Smooth muscle cell (in vitro differentiated cells): ENCODE results near the gene B3GLCT. TPM values are rescaled to one million over a fixed set of nuclear protein-coding genes. Genes with fewer than 3 reads are reported as not detected.

Experiments used
- DNase-seq: peaks from one replicate; lab custom pipeline; 2025; ENCODE audit not compliant: unreplicated experiment; lab: John Stamatoyannopoulos, UW
- H2AFZ ChIP-seq: fragments of 200-600 bp; sonication (generic); 2 replicates; pipeline ENCODE4 v1.6.0; 2016; ENCODE audit warnings: antibody characterized with exemption, low read depth, mild to moderate bottlenecking
- H3F3A ChIP-seq: fragments of 200-600 bp; sonication (generic); 2 replicates; pipeline ENCODE4 v1.6.0; 2017; ENCODE audit warnings: antibody characterized with exemption, low read depth
- H3K27ac ChIP-seq: fragments of 200-600 bp; sonication (generic); 2 replicates; pipeline ENCODE4 v1.5.1; 2016; ENCODE audit warnings: low read depth, mild to moderate bottlenecking
- H3K27me3 ChIP-seq: fragments of 200-600 bp; sonication (generic); 2 replicates; pipeline ENCODE4 v1.6.1; 2016; ENCODE audit warnings: low read depth, mild to moderate bottlenecking
- H3K36me3 ChIP-seq: fragments of 200-600 bp; sonication (generic); 2 replicates; pipeline ENCODE4 v1.5.1; 2016; ENCODE audit warnings: low read depth
- H3K4me1 ChIP-seq: fragments of 200-600 bp; sonication (generic); 2 replicates; pipeline ENCODE4 v1.5.1; 2016; ENCODE audit warnings: low read depth
- H3K4me2 ChIP-seq: fragments of 200-600 bp; sonication (generic); 2 replicates; pipeline ENCODE4 v1.6.0; 2016; ENCODE audit warnings: mild to moderate bottlenecking
- H3K4me3 ChIP-seq: fragments of 200-600 bp; sonication (generic); 2 replicates; pipeline ENCODE4 v1.5.1; 2016; ENCODE audit warnings: mild to moderate bottlenecking
- H3K79me2 ChIP-seq: fragments of 200-600 bp; sonication (generic); 2 replicates; pipeline ENCODE4 v1.6.0; 2016; ENCODE audit warnings: low read depth, mild to moderate bottlenecking
- H3K9ac ChIP-seq: fragments of 200-600 bp; sonication (generic); 2 replicates; pipeline ENCODE4 v1.6.0; 2016; ENCODE audit warnings: low read depth
- H3K9me3 ChIP-seq: fragments of 200-600 bp; sonication (generic); replicated peaks from 2 replicates; pipeline ENCODE4 v1.5.1; 2016; ENCODE audit warnings: low read depth
- H4K20me1 ChIP-seq: fragments of 200-600 bp; sonication (generic); 2 replicates; pipeline ENCODE4 v1.6.0; 2016; ENCODE audit warnings: low read depth
- CTCF ChIP-seq: fragments of 200-600 bp; sonication (generic); IDR thresholded peaks from 2 replicates; pipeline ENCODE4 v1.5.1; 2017; ENCODE audit warnings: borderline replicate concordance, mild to moderate bottlenecking, antibody characterized with exemption; ENCODE audit not compliant: insufficient read depth, poor library complexity, severe bottlenecking
- WGBS: methylation state at CpG from one replicate; pipeline ENCODE4 v1.1.7; 2016; ENCODE audit warnings: low lambda C conversion rate; 5-methylcytosine and 5-hydroxymethylcytosine counted together
- polyA plus RNA-seq: library from polyadenylated mRNA; unstranded; fragments of >200 nt; fragmentation: Nextera tagmentation; extraction: Ambion mirVana; gene quantifications from 2 replicates; pipeline ENCODE4 v1.2.1, GENCODE V29; 2016
- total RNA-seq: library from RNA; depleted of rRNA; stranded (reverse); fragments of >200 nt; gene quantifications from 2 replicates; pipeline ENCODE4 v1.2.3, GENCODE V29; 2014

The B3GLCT gene
- total and polyA plus RNA-seq, 2 experiments from 2014 or later = 8.0 to 17.7 TPM

- Histone ChIP-seq H3K9me3 (no peaks in the 10 kb centered on the region), H3F3A (no peaks in the 10 kb centered on the region), H3K9ac (no peak overlapping the region), H3K79me2 (no peaks in the 10 kb centered on the region), H3K27ac (no peak overlapping the region), H2AFZ (no peak overlapping the region), H3K4me1 (no peaks in the 10 kb centered on the region), H3K27me3 (no peaks in the 10 kb centered on the region), H3K36me3 (no peaks in the 10 kb centered on the region), H3K4me2 (no peak overlapping the region), H4K20me1 (no peaks in the 10 kb centered on the region), H3K4me3 (no peak overlapping the region)
- peak; percentile 15 for TF ChIP-seq CTCF
- WGBS = 73% methylated on average over 6 of the region's 6 CpGs
- no peak for DNase-seq
Measured at GRCh38 chr13:31234729-31235128, 35.0 kb downstream of the B3GLCT start.

DNA sequence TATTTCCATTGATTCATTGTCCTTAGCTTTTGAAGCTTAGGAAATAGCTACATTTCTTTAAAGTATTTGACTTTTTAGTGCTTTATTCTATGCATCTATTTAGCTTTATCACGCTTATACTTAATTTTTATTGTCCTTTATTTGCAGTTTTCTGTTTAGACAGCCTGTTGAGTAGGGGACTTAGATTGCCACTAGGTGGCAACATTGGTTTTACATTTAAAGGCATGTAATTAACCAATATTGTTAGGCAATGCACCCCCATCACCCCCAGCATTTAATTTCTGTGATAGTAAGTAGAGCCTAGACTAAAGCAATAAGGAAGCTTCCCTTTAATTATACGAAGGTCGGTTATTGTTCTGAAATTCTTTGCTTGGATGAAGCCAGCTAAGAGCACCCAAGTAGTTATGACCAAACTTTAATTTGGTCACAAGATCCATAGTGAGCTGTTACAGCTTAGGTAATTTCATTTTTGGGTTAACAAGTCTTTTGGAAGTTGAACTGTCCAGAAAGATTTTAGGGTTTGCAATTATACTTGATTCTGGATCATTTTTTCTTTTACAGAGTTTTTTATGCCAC is 36.5 kb downstream of the B3GLCT start:
- H3K27ac ChIP-seq = no peak overlapping the region
- H3K4me1 ChIP-seq = no peaks in the 10 kb centered on the region
- no peak for DNase-seq

DNA sequence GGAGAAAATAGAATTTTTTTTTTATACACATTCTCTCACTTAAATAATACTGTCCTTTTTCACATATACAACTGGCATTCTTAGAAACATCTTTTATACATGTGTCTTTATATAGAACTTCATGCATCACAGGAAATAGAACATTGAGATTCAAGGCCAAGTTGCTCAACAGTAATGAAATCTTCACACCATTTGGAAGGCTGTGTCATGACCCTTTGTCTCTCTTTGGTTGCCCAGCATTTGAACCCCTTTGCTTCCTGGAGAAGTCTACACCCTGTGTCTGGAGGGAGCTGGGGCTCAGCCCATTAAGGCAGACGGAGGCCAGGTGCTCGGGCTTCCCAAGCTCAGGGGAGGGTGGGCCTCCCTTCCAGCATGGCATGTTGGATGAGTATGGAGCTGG is 41.1 kb downstream of the B3GLCT start:
- no peak for DNase-seq
- Histone ChIP-seq H3K4me2 (no peak overlapping the region), H2AFZ (no peak overlapping the region), H3K9me3 (no peaks in the 10 kb centered on the region), H3K4me3 (no peak overlapping the region), H3K4me1 (no peaks in the 10 kb centered on the region), H3K27me3 (no peaks in the 10 kb centered on the region), H4K20me1 (no peaks in the 10 kb centered on the region), H3K36me3 (no peaks in the 10 kb centered on the region), H3K79me2 (no peaks in the 10 kb centered on the region), H3K9ac (no peak overlapping the region), H3K27ac (no peak overlapping the region), H3F3A (no peaks in the 10 kb centered on the region)
- no peak for TF ChIP-seq CTCF
- WGBS = 94% methylated on average over 2 of the region's 2 CpGs

More for the DNA sequence above, 36.5 kb downstream of the B3GLCT start:
- Histone ChIP-seq H3K79me2 (no peaks in the 10 kb centered on the region), H3F3A (no peaks in the 10 kb centered on the region), H3K9ac (no peak overlapping the region), H4K20me1 (no peaks in the 10 kb centered on the region), H3K36me3 (no peaks in the 10 kb centered on the region), H3K4me3 (no peak overlapping the region), H3K4me2 (no peak overlapping the region), H3K9me3 (no peaks in the 10 kb centered on the region), H2AFZ (no peak overlapping the region), H3K27me3 (no peaks in the 10 kb centered on the region)
- peak; percentile 68 for TF ChIP-seq CTCF
- WGBS = 55% methylated on average over 3 of the region's 3 CpGs

- Histone ChIP-seq H3K9me3 (no peaks in the 10 kb centered on the region), H3K4me1 (no peaks in the 10 kb centered on the region), H3K27ac (no peak overlapping the region), H3K4me2 (no peak overlapping the region), H4K20me1 (no peaks in the 10 kb centered on the region), H3K27me3 (no peaks in the 10 kb centered on the region), H3F3A (no peaks in the 10 kb centered on the region), H3K36me3 (no peaks in the 10 kb centered on the region), H3K79me2 (no peaks in the 10 kb centered on the region), H2AFZ (no peak overlapping the region), H3K4me3 (no peak overlapping the region), H3K9ac (no peak overlapping the region)
- DNase-seq = no peak
- TF ChIP-seq CTCF = no peak
- WGBS = 93% methylated on average over 2 of the region's 2 CpGs
Measured at GRCh38 chr13:31242367-31242766, 42.6 kb downstream of the B3GLCT start.
